Retinal pigment epithelial cell (primary cell): ENCODE data around the gene RIMBP2.

Experiments used
- DNase-seq: peaks from one replicate; pipeline ENCODE4 v3.0.0-alpha.2; 2010; ENCODE audit warnings: low read depth
- H3K4me3 ChIP-seq: 2 replicates; pipeline ENCODE4 v1.5.1; 2011; ENCODE audit warnings: mild to moderate bottlenecking, low read length, control low read depth, moderate library complexity
- CTCF ChIP-seq: conservative IDR thresholded peaks from 2 replicates; pipeline ENCODE4 v1.5.1; 2011; ENCODE audit warnings: low read depth, low read length, control low read depth, inconsistent platforms

Gene RIMBP2

GRCh38 chr12:130382818-130383217 is 333.3 kb downstream of the RIMBP2 start:
- H3K4me3 ChIP-seq: no peak overlapping the region
- no peak for TF ChIP-seq CTCF
- no peak for DNase-seq

- TF ChIP-seq CTCF: no peak
- no peak for DNase-seq
- no peak overlapping the region for H3K4me3 ChIP-seq
These were observed 340.5 kb downstream of the RIMBP2 start for GRCh38 chr12:130375296-130376287.

GRCh38 chr12:130374083-130374482 is 342.0 kb downstream of the RIMBP2 start:
- no peak for TF ChIP-seq CTCF
- no peak for DNase-seq
- no peak overlapping the region for H3K4me3 ChIP-seq

GRCh38 chr12:130372936-130373335 is 343.2 kb downstream of the RIMBP2 start:
- TF ChIP-seq CTCF: no peak
- no peak overlapping the region for H3K4me3 ChIP-seq
- no peak for DNase-seq

- DNase-seq: no peak
- no peak for TF ChIP-seq CTCF
- no peak overlapping the region for H3K4me3 ChIP-seq
These were observed 344.8 kb downstream of the RIMBP2 start for GRCh38 chr12:130371296-130371695.

GRCh38 chr12:130369816-130370215 is 346.3 kb downstream of the RIMBP2 start:
- DNase-seq: no peak
- TF ChIP-seq CTCF: no peak
- no peak overlapping the region for H3K4me3 ChIP-seq

- no peak for DNase-seq
- H3K4me3 ChIP-seq: no peak overlapping the region
- TF ChIP-seq CTCF: no peak
These were observed 348.6 kb downstream of the RIMBP2 start for GRCh38 chr12:130367523-130367922.
